H1 (cell line): Measurements from ENCODE around the gene SCAMP2.

Source experiments
- CTCF ChIP-seq, 3 experiments: IDR thresholded peaks; 1 replicate in 2 of 3; 2 replicates in 1 of 3; pipeline versions ENCODE4 v1.5.1 to v1.6.1; 2011; ENCODE audit warnings: low read length in 3 of 3, mild to moderate bottlenecking in 3 of 3, inconsistent platforms in 2 of 3, low read depth in 1 of 3, moderate library complexity in 1 of 3; ENCODE audit not compliant: insufficient read depth in 1 of 3; ENCODE audit errors: control extremely low read depth in 1 of 3
- EZH2 ChIP-seq: fragments of 200-600 bp; sonication (generic); IDR thresholded peaks from 2 replicates; pipeline ENCODE4 v1.7.1; 2012; ENCODE audit warnings: low read depth, mild to moderate bottlenecking, moderate library complexity, low read length, inconsistent platforms; ENCODE audit not compliant: severe bottlenecking
- GTF2F1 ChIP-seq: IDR thresholded peaks from 2 replicates; pipeline ENCODE4 v1.6.1; 2012; ENCODE audit warnings: low read depth, low read length, improper control_type of control experiment, borderline replicate concordance
- POLR2A ChIP-seq, 2 experiments: IDR thresholded peaks; 1 replicate in 1 of 2; 2 replicates in 1 of 2; pipeline ENCODE4 v1.6.1; 2011; ENCODE audit warnings: low read depth in 2 of 2, low read length in 2 of 2, mild to moderate bottlenecking in 2 of 2; ENCODE audit errors: control extremely low read depth in 1 of 2
- SRF ChIP-seq: IDR thresholded peaks from 2 replicates; pipeline ENCODE4 v1.6.1; 2011; ENCODE audit warnings: mild to moderate bottlenecking, low read depth, low read length, moderate library complexity
- ZNF274 ChIP-seq: IDR thresholded peaks from 2 replicates; pipeline ENCODE4 v1.7.0; 2012; ENCODE audit warnings: low read length, borderline replicate concordance; ENCODE audit errors: extremely low read depth
- TF ChIP-seq, protein P1 (sequence below): IDR thresholded peaks from 2 replicates; pipeline ENCODE4 v1.6.1; 2012; ENCODE audit warnings: inconsistent platforms

GRCh38 chr15:74904190-74904805, 31.1 kb upstream of the SCAMP2 start:
- no peak for TF ChIP-seq ZNF274
- TF ChIP-seq SRF, result no peak
- no peak for TF ChIP-seq GTF2F1
- TF ChIP-seq POLR2A (IDR thresholded peaks at IDR 0.05; ENCODE audit: control extremely low read depth in 1 of 2, low read depth in 2 of 2, low read length in 2 of 2), result no peak
- TF ChIP-seq EZH2, result no peak
- TF ChIP-seq CTCF (IDR thresholded peaks at IDR 0.05; ENCODE audit: control extremely low read depth in 1 of 3, insufficient read depth in 1 of 3, low read depth in 1 of 3, low read length in 3 of 3), result no peak
- TF ChIP-seq, protein P1, sequence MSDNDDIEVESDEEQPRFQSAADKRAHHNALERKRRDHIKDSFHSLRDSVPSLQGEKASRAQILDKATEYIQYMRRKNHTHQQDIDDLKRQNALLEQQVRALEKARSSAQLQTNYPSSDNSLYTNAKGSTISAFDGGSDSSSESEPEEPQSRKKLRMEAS, result no peak
